ENCODE data around the gene CDC25A.

- TF ChIP-seq RNF2 (conservative IDR thresholded peaks at IDR 0.05; ENCODE audit: low read depth) (no peak), CENPT (CRISPR knock-in tag; IDR thresholded peaks at IDR 0.05; ENCODE audit: low read depth) (no peak), ZHX1 (CRISPR knock-in tag; IDR thresholded peaks at IDR 0.05; ENCODE audit: low read depth) (no peak), SNAPC5 (CRISPR knock-in tag; IDR thresholded peaks at IDR 0.05; ENCODE audit: borderline replicate concordance) (no peak), ZNF180 (CRISPR knock-in tag; IDR thresholded peaks at IDR 0.05; ENCODE audit: borderline replicate concordance, low read depth) (no peak)
- TF ChIP-seq, protein P1, sequence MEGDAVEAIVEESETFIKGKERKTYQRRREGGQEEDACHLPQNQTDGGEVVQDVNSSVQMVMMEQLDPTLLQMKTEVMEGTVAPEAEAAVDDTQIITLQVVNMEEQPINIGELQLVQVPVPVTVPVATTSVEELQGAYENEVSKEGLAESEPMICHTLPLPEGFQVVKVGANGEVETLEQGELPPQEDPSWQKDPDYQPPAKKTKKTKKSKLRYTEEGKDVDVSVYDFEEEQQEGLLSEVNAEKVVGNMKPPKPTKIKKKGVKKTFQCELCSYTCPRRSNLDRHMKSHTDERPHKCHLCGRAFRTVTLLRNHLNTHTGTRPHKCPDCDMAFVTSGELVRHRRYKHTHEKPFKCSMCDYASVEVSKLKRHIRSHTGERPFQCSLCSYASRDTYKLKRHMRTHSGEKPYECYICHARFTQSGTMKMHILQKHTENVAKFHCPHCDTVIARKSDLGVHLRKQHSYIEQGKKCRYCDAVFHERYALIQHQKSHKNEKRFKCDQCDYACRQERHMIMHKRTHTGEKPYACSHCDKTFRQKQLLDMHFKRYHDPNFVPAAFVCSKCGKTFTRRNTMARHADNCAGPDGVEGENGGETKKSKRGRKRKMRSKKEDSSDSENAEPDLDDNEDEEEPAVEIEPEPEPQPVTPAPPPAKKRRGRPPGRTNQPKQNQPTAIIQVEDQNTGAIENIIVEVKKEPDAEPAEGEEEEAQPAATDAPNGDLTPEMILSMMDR (CRISPR knock-in tag; IDR thresholded peaks at IDR 0.05) = no peak
These were observed 62.2 kb downstream of the CDC25A start for GRCh38 chr3:48125886-48126622.
